Neural progenitor cell (in vitro differentiated cells): Measurements from ENCODE around the gene COPS2. TPM values are rescaled to one million over a fixed set of nuclear protein-coding genes. Genes with fewer than 3 reads are reported as not detected.

ENCODE experiments used
- DNase-seq: peaks from one replicate; pipeline ENCODE4 v3.0.0-alpha.2; 2016; ENCODE audit warnings: low spot score
- H2AFZ ChIP-seq: fragments of 200-600 bp; sonication (generic); replicated peaks from 2 replicates; pipeline ENCODE4 v1.6.1; 2016; ENCODE audit warnings: antibody characterized with exemption
- H3F3A ChIP-seq: fragments of 200-600 bp; sonication (generic); 2 replicates; pipeline ENCODE4 v1.6.1; 2016; ENCODE audit warnings: antibody characterized with exemption, low read depth
- H3K27ac ChIP-seq: fragments of 200-600 bp; sonication (generic); 2 replicates; pipeline ENCODE4 v1.5.1; 2016; ENCODE audit warnings: mild to moderate bottlenecking
- H3K27me3 ChIP-seq: fragments of 200-600 bp; sonication (generic); 2 replicates; pipeline ENCODE4 v1.6.1; 2016; ENCODE audit warnings: mild to moderate bottlenecking, moderate library complexity
- H3K36me3 ChIP-seq: fragments of 200-600 bp; sonication (generic); 2 replicates; pipeline ENCODE4 v1.5.1; 2016
- H3K4me1 ChIP-seq: fragments of 200-600 bp; sonication (generic); 2 replicates; pipeline ENCODE4 v1.6.1; 2016; ENCODE audit warnings: mixed run types
- H3K4me2 ChIP-seq: fragments of 200-600 bp; sonication (generic); 2 replicates; pipeline ENCODE4 v1.6.1; 2016
- H3K4me3 ChIP-seq: fragments of 200-600 bp; sonication (generic); 2 replicates; pipeline ENCODE4 v1.5.1; 2016
- H3K79me2 ChIP-seq: fragments of 200-600 bp; sonication (generic); 2 replicates; pipeline ENCODE4 v1.6.1; 2016; ENCODE audit warnings: low read depth
- H3K9ac ChIP-seq: fragments of 200-600 bp; sonication (generic); 2 replicates; pipeline ENCODE4 v1.6.1; 2016
- H3K9me3 ChIP-seq: fragments of 200-600 bp; sonication (generic); 2 replicates; pipeline ENCODE4 v1.5.1; 2016; ENCODE audit warnings: low read depth
- H4K20me1 ChIP-seq: fragments of 200-600 bp; sonication (generic); 2 replicates; pipeline ENCODE4 v1.6.1; 2016; ENCODE audit warnings: low read depth
- H3K27ac Mint-ChIP-seq: 3 replicates; pipeline ENCODE4 v1.8.0; 2021; ENCODE audit warnings: mixed read lengths
- H3K27me3 Mint-ChIP-seq: 2 replicates; pipeline ENCODE4 v1.8.0; 2022; ENCODE audit warnings: low read depth, mild to moderate bottlenecking, inconsistent platforms, moderate library complexity, mixed read lengths; ENCODE audit not compliant: insufficient read depth
- H3K36me3 Mint-ChIP-seq: 3 replicates; pipeline ENCODE4 v1.8.0; 2021; ENCODE audit warnings: mixed read lengths
- H3K4me1 Mint-ChIP-seq: 3 replicates; pipeline ENCODE4 v1.8.0; 2021; ENCODE audit warnings: mixed read lengths
- H3K4me3 Mint-ChIP-seq: 3 replicates; pipeline ENCODE4 v1.8.0; 2021; ENCODE audit warnings: mild to moderate bottlenecking, moderate library complexity, mixed read lengths
- H3K9me3 Mint-ChIP-seq: 3 replicates; pipeline ENCODE4 v1.8.0; 2020; ENCODE audit warnings: mixed read lengths
- CTCF ChIP-seq: fragments of 200-600 bp; sonication (generic); IDR thresholded peaks from 2 replicates; pipeline ENCODE4 v1.5.1; 2017; ENCODE audit warnings: antibody characterized with exemption, mild to moderate bottlenecking
- EZH2 ChIP-seq: fragments of 200-600 bp; sonication (generic); IDR thresholded peaks from 2 replicates; pipeline ENCODE4 v1.6.1; 2017; ENCODE audit warnings: antibody characterized with exemption, mild to moderate bottlenecking, moderate library complexity
- EZH2phosphoT487 ChIP-seq: fragments of 200-600 bp; sonication (generic); IDR thresholded peaks from 2 replicates; pipeline ENCODE4 v1.6.1; 2017; ENCODE audit warnings: antibody characterized with exemption
- total RNA-seq: library from RNA; depleted of rRNA; stranded (reverse); fragments of >200 nt; gene quantifications from 2 replicates; pipeline ENCODE4 v1.2.3, GENCODE V29; 2015; ENCODE audit warnings: low replicate concordance

COPS2 gene
- total RNA-seq, 1 donor from 2014 or later, result 163 TPM

- peaks cover 59% of the 10 kb centered on the region for H3K79me2 ChIP-seq
- H3K4me3 Mint-ChIP-seq, result peak overlapping the region; percentile 100
- H3K36me3 Mint-ChIP-seq, result no peaks in the 10 kb centered on the region
- peaks cover 24% of the 10 kb centered on the region for H3K4me1 Mint-ChIP-seq
- peaks cover 9% of the 10 kb centered on the region for H3F3A ChIP-seq
- H3K27ac ChIP-seq, result no peak overlapping the region
- peak overlapping the region; percentile 78 for H3K9ac ChIP-seq
- H3K27me3 ChIP-seq, result no peaks in the 10 kb centered on the region
- H3K36me3 ChIP-seq, result no peaks in the 10 kb centered on the region
- H3K4me2 ChIP-seq, result peak overlapping the region; percentile 95
- H3K27me3 Mint-ChIP-seq, result peaks cover 2% of the 10 kb centered on the region
- TF ChIP-seq EZH2 (no peak), EZH2phosphoT487 (no peak), CTCF (no peak)
- H3K4me3 ChIP-seq, result peak overlapping the region; percentile 96
- H3K9me3 Mint-ChIP-seq, result no peaks in the 10 kb centered on the region
- peak overlapping the region; percentile 98 for H2AFZ ChIP-seq
- H4K20me1 ChIP-seq, result peaks cover 13% of the 10 kb centered on the region
- no peaks in the 10 kb centered on the region for H3K9me3 ChIP-seq
- peak overlapping the region; percentile 99 for H3K27ac Mint-ChIP-seq
- peak; percentile 42 for DNase-seq
- H3K4me1 ChIP-seq, result peaks cover 18% of the 10 kb centered on the region
Observed at GRCh38 chr15:49155834-49156627, 632 bp upstream of the COPS2 start.

- peak overlapping the region; percentile 100 for H3K4me3 Mint-ChIP-seq
- Histone ChIP-seq H3F3A (peaks cover 9% of the 10 kb centered on the region), H3K9ac (peak overlapping the region; percentile 95), H3K4me1 (peaks cover 18% of the 10 kb centered on the region), H3K27ac (peak overlapping the region; percentile 57), H3K4me3 (peak overlapping the region; percentile 96), H4K20me1 (peaks cover 15% of the 10 kb centered on the region), H3K79me2 (peaks cover 72% of the 10 kb centered on the region), H3K4me2 (peak overlapping the region; percentile 77), H3K27me3 (no peaks in the 10 kb centered on the region), H2AFZ (peak overlapping the region; percentile 63), H3K36me3 (no peaks in the 10 kb centered on the region), H3K9me3 (no peaks in the 10 kb centered on the region)
- H3K27ac Mint-ChIP-seq, result peak overlapping the region; percentile 35
- no peak for DNase-seq
- H3K9me3 Mint-ChIP-seq, result no peaks in the 10 kb centered on the region
- H3K27me3 Mint-ChIP-seq, result peaks cover 2% of the 10 kb centered on the region
- H3K36me3 Mint-ChIP-seq, result no peaks in the 10 kb centered on the region
- TF ChIP-seq CTCF (no peak), EZH2phosphoT487 (no peak), EZH2 (no peak)
- peaks cover 24% of the 10 kb centered on the region for H3K4me1 Mint-ChIP-seq
Observed at GRCh38 chr15:49154799-49155109, 645 bp downstream of the COPS2 start.

- no peak for TF ChIP-seq EZH2
- no peak for TF ChIP-seq EZH2phosphoT487
- TF ChIP-seq CTCF, result no peak
- Mint-ChIP-seq H3K27ac (peak overlapping the region; percentile 35), H3K4me1 (peaks cover 24% of the 10 kb centered on the region), H3K4me3 (peak overlapping the region; percentile 100), H3K27me3 (peaks cover 2% of the 10 kb centered on the region), H3K9me3 (no peaks in the 10 kb centered on the region), H3K36me3 (no peaks in the 10 kb centered on the region)
- H3K4me2 ChIP-seq, result peak overlapping the region; percentile 77
- H3F3A ChIP-seq, result peaks cover 9% of the 10 kb centered on the region
- no peaks in the 10 kb centered on the region for H3K9me3 ChIP-seq
- H3K27ac ChIP-seq, result no peak overlapping the region
- H3K27me3 ChIP-seq, result no peaks in the 10 kb centered on the region
- no peak for DNase-seq
- H3K4me1 ChIP-seq, result peaks cover 18% of the 10 kb centered on the region
- peaks cover 76% of the 10 kb centered on the region for H3K79me2 ChIP-seq
- H4K20me1 ChIP-seq, result peaks cover 19% of the 10 kb centered on the region
- peak overlapping the region; percentile 96 for H3K4me3 ChIP-seq
- H3K9ac ChIP-seq, result peak overlapping the region; percentile 95
- no peak overlapping the region for H2AFZ ChIP-seq
- no peaks in the 10 kb centered on the region for H3K36me3 ChIP-seq
Observed at GRCh38 chr15:49154359-49154758, 1.0 kb downstream of the COPS2 start.
